ENCODE data around the gene AP5S1. TPM values are rescaled to one million over a fixed set of nuclear protein-coding genes. Genes with fewer than 3 reads are reported as not detected.

AP5S1 gene
- total and polyA plus RNA-seq, 9 of the 15 experiments (the other 6 are each of a cell fraction or from before 2014, with no cell fraction given): 2.6 to 8.8 (median 4.4) TPM

GRCh38 chr20:3803289-3803688 is 17.1 kb upstream of the AP5S1 start (continued):
- TF ChIP-seq, protein P1, sequence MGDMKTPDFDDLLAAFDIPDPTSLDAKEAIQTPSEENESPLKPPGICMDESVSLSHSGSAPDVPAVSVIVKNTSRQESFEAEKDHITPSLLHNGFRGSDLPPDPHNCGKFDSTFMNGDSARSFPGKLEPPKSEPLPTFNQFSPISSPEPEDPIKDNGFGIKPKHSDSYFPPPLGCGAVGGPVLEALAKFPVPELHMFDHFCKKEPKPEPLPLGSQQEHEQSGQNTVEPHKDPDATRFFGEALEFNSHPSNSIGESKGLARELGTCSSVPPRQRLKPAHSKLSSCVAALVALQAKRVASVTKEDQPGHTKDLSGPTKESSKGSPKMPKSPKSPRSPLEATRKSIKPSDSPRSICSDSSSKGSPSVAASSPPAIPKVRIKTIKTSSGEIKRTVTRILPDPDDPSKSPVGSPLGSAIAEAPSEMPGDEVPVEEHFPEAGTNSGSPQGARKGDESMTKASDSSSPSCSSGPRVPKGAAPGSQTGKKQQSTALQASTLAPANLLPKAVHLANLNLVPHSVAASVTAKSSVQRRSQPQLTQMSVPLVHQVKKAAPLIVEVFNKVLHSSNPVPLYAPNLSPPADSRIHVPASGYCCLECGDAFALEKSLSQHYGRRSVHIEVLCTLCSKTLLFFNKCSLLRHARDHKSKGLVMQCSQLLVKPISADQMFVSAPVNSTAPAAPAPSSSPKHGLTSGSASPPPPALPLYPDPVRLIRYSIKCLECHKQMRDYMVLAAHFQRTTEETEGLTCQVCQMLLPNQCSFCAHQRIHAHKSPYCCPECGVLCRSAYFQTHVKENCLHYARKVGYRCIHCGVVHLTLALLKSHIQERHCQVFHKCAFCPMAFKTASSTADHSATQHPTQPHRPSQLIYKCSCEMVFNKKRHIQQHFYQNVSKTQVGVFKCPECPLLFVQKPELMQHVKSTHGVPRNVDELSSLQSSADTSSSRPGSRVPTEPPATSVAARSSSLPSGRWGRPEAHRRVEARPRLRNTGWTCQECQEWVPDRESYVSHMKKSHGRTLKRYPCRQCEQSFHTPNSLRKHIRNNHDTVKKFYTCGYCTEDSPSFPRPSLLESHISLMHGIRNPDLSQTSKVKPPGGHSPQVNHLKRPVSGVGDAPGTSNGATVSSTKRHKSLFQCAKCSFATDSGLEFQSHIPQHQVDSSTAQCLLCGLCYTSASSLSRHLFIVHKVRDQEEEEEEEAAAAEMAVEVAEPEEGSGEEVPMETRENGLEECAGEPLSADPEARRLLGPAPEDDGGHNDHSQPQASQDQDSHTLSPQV (IDR thresholded peaks at IDR 0.05): no peak
- TF ChIP-seq SIN3B (IDR thresholded peaks at IDR 0.05; ENCODE audit: low read depth) (no peak), PCBP2 (IDR thresholded peaks at IDR 0.05; ENCODE audit: low read depth, low read length, poor library complexity, severe bottlenecking) (no peak)

- no peak overlapping the region for H3K4me2 ChIP-seq (ENCODE audit: insufficient read depth, low read length)
- H3K4me3 ChIP-seq: no peak overlapping the region
- DNase-seq (ENCODE audit: extremely low read depth in 1 of 4, low spot score in 3 of 4) (no peak), FAIRE-seq (no peak), ATAC-seq (no peak)
- TF ChIP-seq ZNF324 (CRISPR knock-in tag; IDR thresholded peaks at IDR 0.05): no peak
- no peak for TF ChIP-seq SMARCE1 (IDR thresholded peaks at IDR 0.05)
- TF ChIP-seq, protein P2, sequence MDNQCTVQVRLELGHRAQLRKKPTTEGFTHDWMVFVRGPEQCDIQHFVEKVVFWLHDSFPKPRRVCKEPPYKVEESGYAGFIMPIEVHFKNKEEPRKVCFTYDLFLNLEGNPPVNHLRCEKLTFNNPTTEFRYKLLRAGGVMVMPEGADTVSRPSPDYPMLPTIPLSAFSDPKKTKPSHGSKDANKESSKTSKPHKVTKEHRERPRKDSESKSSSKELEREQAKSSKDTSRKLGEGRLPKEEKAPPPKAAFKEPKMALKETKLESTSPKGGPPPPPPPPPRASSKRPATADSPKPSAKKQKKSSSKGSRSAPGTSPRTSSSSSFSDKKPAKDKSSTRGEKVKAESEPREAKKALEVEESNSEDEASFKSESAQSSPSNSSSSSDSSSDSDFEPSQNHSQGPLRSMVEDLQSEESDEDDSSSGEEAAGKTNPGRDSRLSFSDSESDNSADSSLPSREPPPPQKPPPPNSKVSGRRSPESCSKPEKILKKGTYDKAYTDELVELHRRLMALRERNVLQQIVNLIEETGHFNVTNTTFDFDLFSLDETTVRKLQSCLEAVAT (IDR thresholded peaks at IDR 0.05): no peak
- no peak overlapping the region for H3K27ac ChIP-seq (ENCODE audit: extremely low read depth, low read depth, low read length)
- peaks cover 64% of the 10 kb centered on the region; the same call in 2 of the 3 replicates for H3K36me3 ChIP-seq (ENCODE audit: control insufficient read depth, insufficient read depth, low read length)
- H3K9me3 ChIP-seq (replicated peaks; ENCODE audit: control insufficient read depth, insufficient read depth, low read depth, low read length): no peaks in the 10 kb centered on the region
- 100% methylated on average over 1 of the region's 6 CpGs for WGBS (ENCODE audit: insufficient coverage, low coverage, missing lambda C conversion rate)
- H4K20me1 ChIP-seq (replicated peaks; ENCODE audit: control insufficient read depth, insufficient read depth, low read length): no peaks in the 10 kb centered on the region
- peaks cover 8 to 28% of the 10 kb centered on the region in 2 experiments; a peak in 4 of 5 replicates for H3K4me1 ChIP-seq (replicated peaks in 1 of 2; ENCODE audit: control insufficient read depth in 2 of 2, insufficient read depth in 2 of 2, low read length in 2 of 2)
- intact Hi-C loops (cut with micrococcal nuclease) (no loop called here), in situ Hi-C loops (cut with MboI) (no loop called here)
- H2AFZ ChIP-seq (ENCODE audit: low read depth, low read length): no peak overlapping the region
- BruUV-seq (replicated peaks): no TSS peak
- CTCF ChIA-PET (ENCODE audit: low intra/inter-chr PET ratio): no interaction called here
- no peaks in the 10 kb centered on the region for H3K79me2 ChIP-seq (ENCODE audit: control insufficient read depth, insufficient read depth, low read length)
- no peak overlapping the region; a peak in 1 of 4 replicates for H3K9ac ChIP-seq (ENCODE audit: insufficient read depth in 1 of 2, low read depth in 2 of 2, low read length in 2 of 2)
- H3K9me1 ChIP-seq (ENCODE audit: control insufficient read depth, insufficient read depth, low read length): no peaks in the 10 kb centered on the region
- no peaks in the 10 kb centered on the region for H3K27me3 ChIP-seq (ENCODE audit: control insufficient read depth in 2 of 2, insufficient read depth in 2 of 2, low read length in 2 of 2)
- POLR2A ChIA-PET: no interaction called here
Measured at GRCh38 chr20:3803854-3804253, 16.5 kb upstream of the AP5S1 start.

Measured in K562 (cell line).